Stomach (tissue), 4 donors: Measurements from ENCODE around the gene CD44.

Experiments
- EP300 ChIP-seq: sonication (generic); formaldehyde crosslinking; IDR thresholded peaks from one replicate; pipeline ENCODE4 v1.6.1; 2017; ENCODE audit warnings: antibody characterized with exemption
- POLR2A ChIP-seq, 4 donors: fragments of 450-650 bp; IDR thresholded peaks; one replicate each; pipeline ENCODE4 v1.6.1; 2016; ENCODE audit warnings: antibody characterized with exemption in 4 of 4, control low read depth in 2 of 4, mild to moderate bottlenecking in 1 of 4, moderate library complexity in 1 of 4
- POLR2AphosphoS5 ChIP-seq, 3 donors: sonication (generic); formaldehyde crosslinking; IDR thresholded peaks; one replicate each; pipeline ENCODE4 v1.6.1; 2016; ENCODE audit warnings: antibody characterized with exemption in 3 of 3
- TF ChIP-seq, protein P1 (sequence below), 7 experiments: fragments of 450-650 bp in 4 of 7; fragments of 200-600 bp in 3 of 7; sonication (generic) in 3 of 7; IDR thresholded peaks; one replicate each; pipeline ENCODE4 v1.5.1; 2016 to 2019; ENCODE audit warnings: antibody characterized with exemption in 7 of 7, control low read depth in 2 of 7, mild to moderate bottlenecking in 1 of 7

DNA sequence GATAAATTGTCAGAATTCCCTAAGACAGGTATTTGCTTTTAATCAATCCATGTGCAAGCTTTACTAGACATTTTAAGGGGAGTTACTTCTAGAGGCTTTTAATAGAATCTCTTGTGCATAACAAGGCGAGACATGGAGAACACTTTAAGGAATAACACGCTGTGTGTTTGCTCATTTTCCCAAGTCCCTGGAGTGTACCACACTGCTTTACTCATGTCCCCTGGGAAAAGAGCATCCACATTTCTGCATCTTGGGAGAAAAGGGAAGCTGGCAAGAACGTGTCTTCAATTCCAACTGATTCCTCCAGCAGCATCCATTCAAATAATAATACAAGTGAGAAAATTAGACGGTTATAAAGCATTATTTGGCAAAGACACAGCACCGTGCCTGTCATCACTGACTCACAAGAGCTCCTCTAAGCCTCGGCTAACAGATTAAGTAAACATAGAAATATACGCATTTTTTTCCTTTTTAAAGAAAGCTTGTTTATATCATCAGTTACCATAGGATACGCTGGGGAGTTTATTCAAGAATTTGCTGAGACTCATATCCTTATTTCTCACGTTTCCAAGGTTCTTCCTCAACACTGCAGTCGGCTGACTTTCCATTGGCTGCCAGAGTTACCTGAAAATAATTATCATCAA lies 121.5 kb downstream of the CD44 start:
- TF ChIP-seq, protein P1, sequence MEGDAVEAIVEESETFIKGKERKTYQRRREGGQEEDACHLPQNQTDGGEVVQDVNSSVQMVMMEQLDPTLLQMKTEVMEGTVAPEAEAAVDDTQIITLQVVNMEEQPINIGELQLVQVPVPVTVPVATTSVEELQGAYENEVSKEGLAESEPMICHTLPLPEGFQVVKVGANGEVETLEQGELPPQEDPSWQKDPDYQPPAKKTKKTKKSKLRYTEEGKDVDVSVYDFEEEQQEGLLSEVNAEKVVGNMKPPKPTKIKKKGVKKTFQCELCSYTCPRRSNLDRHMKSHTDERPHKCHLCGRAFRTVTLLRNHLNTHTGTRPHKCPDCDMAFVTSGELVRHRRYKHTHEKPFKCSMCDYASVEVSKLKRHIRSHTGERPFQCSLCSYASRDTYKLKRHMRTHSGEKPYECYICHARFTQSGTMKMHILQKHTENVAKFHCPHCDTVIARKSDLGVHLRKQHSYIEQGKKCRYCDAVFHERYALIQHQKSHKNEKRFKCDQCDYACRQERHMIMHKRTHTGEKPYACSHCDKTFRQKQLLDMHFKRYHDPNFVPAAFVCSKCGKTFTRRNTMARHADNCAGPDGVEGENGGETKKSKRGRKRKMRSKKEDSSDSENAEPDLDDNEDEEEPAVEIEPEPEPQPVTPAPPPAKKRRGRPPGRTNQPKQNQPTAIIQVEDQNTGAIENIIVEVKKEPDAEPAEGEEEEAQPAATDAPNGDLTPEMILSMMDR (IDR thresholded peaks at IDR 0.05): no peak
- TF ChIP-seq POLR2AphosphoS5 (IDR thresholded peaks at IDR 0.05) (peak; percentile 32 to 80 (median 50)), POLR2A (IDR thresholded peaks at IDR 0.05) (no peak), EP300 (no peak)
